Left lobe of liver (tissue), 2 donors: ENCODE results near the gene HIPK2. TPM values are rescaled to one million over a fixed set of nuclear protein-coding genes. Genes with fewer than 3 reads are reported as not detected.

ENCODE experiments used
- ATAC-seq: fragments of 200-7000 bp; cut with Tn5 transposase; one replicate; pipeline ENCODE4 v1.9.1; 2020; ENCODE audit warnings: mild to moderate bottlenecking, moderate library complexity
- DNase-seq: peaks from one replicate; pipeline ENCODE4 v3.0.0-alpha.2; 2020; ENCODE audit warnings: low spot score
- total RNA-seq: library from RNA; stranded (reverse); gene quantifications from one replicate; pipeline ENCODE4 v1.2.1, GENCODE V29; 2021
- donor health status: DM: no; HTN: no; CAD: no; lungs with moderate emphysema.
- donor health status: DM: no; HTN: yes; CAD: no.

HIPK2 gene
- total RNA-seq, 1 donor from 2014 or later: 63.7 TPM

DNA sequence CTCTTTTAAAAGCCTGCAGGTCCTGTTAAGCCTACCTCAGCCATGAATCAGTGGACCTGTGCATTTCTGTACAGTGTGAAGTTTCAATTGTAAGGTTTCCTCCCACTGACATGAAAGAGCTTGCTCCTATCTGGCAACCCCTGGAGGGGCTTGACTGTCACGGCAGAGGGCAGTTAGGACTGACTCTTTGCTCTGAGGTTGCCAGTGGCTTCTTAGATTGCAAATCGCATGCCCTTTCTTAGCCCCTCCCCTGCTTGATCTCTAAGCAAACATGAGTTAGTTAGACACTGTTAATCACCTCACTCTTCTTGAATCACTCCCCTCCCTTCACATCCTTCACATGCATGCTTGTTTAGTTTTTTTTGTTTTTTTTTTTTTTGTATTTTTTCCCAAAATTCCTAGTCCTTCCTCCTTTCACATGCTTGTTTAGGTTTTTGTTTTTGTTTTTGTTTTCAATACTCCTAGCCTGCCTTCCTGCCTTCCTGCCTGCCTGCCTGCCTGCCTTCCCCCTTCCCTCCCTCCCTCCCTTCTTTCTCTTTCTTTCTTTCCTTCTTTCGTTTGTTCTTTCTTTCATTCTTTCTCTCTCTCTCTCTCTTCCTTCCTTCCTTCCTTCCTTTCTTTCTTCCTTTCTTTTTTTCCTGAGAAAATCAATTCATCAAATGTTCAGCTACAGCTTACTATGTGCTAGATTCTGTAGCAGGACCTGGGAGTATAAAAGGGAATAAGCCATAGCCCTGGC is 6.0 kb upstream of the HIPK2 start:
- no peak for DNase-seq
- no peak for ATAC-seq

GRCh38 chr7:139782932-139783331 is 5.1 kb upstream of the HIPK2 start:
- ATAC-seq (peak; percentile 64), DNase-seq (no peak)

DNA sequence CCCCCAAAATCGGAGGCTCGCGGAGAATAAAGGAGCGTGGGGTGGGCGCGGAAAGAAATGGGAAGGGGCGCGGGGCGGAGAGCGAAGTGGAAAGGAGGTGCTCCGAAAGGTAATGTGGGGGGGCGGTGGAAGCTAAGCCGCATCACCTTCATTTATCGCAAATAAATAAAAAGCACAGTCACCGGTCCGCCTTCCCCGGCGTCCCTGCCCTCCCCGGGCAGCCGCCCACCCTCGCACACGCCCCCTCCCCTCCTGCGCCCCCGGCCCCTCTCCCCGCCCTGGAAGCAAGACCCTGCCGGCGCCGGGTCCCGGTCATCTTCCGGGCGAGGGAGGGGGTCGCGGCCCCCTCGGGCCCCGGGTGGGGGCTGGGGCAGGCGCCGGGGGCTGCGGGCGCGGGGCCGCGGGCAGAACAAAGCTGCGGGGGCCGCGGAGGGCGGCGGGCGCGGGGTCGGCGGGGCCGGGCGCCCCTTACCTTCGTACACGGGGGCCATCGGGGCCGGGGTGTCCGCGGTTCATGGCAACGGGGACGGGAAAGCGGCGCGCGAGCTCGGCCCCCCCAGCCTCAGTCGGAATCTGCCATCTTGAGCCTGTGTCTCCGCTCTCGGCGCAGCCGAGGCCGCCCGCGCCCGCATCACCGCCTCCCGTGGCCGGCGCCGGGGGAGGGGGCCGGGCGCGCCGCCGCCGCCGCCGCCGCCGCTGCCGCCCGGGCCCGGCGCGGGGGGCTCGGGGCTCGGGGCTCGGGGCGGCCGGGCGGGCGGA is 486 bp downstream of the HIPK2 start:
- DNase-seq: no peak
- ATAC-seq: peak; percentile 21

GRCh38 chr7:139776486-139777132 is 1.2 kb downstream of the HIPK2 start:
- DNase-seq (peak; percentile 73), ATAC-seq (peak; percentile 44)

DNA sequence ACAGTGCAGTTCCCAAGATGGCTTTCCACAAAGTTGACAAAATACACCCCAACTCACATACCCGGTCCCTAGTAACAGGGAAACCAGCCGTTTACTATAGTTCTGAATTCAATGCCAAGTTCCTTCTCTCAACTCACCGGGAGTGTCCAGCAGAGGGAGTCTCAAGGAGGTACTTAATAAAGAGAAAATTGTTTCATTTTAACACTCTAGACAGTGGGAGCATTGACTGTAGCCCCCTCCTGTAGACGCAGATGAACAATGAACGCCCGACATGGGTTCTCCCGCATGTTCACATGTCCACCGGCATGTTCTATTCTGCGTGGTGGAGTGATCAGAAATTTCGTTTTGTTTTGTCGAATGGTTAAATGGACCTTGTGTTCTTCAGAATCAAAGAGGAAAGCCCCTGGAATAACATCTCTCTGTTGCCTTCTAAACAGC is 1.9 kb downstream of the HIPK2 start:
- ATAC-seq: peak; percentile 49
- no peak for DNase-seq

GRCh38 chr7:139774376-139774775 is 3.4 kb downstream of the HIPK2 start:
- DNase-seq (no peak), ATAC-seq (no peak)

- ATAC-seq: no peak
- no peak for DNase-seq
Measured at GRCh38 chr7:139773371-139773770, 4.4 kb downstream of the HIPK2 start.

DNA sequence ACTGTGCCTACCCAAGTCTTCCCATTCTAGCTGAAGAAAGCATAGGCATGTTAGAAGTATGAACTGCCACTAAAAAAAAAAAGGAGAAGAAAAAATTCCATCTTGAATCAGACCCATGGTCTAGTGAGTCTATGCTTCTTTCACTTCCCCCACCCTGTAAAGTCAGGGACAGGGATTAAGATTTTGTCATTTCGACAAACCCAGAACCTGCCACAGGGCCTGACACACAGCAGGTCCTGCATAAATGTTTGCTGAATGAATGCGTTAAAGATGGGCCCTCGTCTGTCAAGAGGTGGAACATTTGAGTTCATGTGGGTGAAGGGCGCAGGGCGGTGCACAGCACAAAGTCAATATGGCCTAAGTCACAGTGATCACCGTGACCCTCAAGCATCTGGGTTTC is 4.9 kb downstream of the HIPK2 start:
- DNase-seq (no peak), ATAC-seq (no peak)

- ATAC-seq (peak; percentile 63), DNase-seq (peak; percentile 78)
Measured at GRCh38 chr7:139772115-139772514, 5.7 kb downstream of the HIPK2 start.

GRCh38 chr7:139771001-139771956 is 6.5 kb downstream of the HIPK2 start:
- ATAC-seq: no peak

GRCh38 chr7:139769761-139770160 is 8.0 kb downstream of the HIPK2 start:
- ATAC-seq (no peak), DNase-seq (no peak)

More at GRCh38 chr7:139771001-139771956, 6.5 kb downstream of the HIPK2 start:
- DNase-seq: no peak

- ATAC-seq (no peak), DNase-seq (no peak)
Measured at GRCh38 chr7:139769066-139769465, 8.7 kb downstream of the HIPK2 start.

GRCh38 chr7:139768249-139768824 is 9.5 kb downstream of the HIPK2 start:
- no peak for ATAC-seq

GRCh38 chr7:139767561-139767982 is 10.2 kb downstream of the HIPK2 start:
- no peak for DNase-seq
- peak; percentile 7 for ATAC-seq

More at GRCh38 chr7:139768249-139768824, 9.5 kb downstream of the HIPK2 start:
- no peak for DNase-seq

GRCh38 chr7:139765143-139765542 is 12.7 kb downstream of the HIPK2 start:
- no peak for ATAC-seq
- DNase-seq: no peak

DNA sequence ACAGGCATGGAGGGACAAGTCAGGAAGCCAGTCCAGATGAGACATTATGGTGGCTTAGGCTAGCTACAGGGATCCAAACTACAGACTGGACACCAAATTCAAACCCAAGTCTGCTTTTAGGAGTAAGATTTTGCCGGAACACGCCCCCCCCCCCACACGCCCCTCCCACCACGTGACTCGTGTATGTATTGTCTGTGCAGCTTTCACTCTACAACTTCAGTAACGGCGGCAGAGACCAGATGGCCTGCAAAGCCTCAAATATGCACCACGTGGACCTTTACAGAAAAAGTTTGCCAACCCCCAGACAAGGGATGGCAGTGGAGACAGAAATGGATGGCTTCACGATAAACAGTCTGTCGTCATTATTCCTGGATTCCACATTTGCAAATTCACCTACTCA is 14.5 kb downstream of the HIPK2 start:
- ATAC-seq (no peak), DNase-seq (no peak)

DNA sequence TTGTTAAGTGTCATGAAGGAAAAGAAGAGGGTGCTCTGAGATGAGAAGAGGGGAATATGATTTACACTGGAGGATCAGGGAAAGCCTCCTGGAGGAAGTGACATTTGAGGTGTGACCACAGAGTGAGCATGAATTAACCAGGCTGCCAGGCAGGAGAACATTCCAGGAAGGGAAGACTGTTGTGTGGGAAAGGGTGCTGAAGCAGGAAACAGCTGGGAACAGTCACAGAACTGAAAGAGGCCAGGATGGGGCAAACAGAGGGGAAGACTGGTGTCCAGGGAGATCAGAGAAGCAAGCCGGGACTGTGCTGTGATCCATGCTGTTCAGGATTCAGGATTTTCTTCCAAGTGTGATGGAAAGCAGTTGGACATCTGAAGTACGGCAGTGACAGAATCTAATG is 14.9 kb downstream of the HIPK2 start:
- ATAC-seq: peak; percentile 16
- no peak for DNase-seq

DNA sequence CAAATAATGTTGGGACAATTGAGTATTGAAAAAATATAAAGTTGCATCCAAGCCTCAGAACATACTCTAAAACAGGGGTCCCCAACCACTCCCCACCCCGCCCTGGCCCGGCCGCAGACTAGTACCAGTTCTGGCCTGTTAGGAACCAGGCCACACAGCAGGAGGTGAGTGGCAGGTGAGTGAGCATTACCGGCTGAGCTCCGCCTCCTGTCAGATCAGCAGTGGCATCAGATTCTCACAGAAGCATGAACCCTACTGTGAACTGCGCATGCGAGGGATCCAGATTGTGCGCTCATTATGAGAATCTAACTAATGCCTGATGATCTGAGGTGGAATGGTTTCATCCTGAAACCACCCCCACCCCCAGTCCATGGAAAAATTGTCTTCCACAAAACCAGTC is 19.4 kb downstream of the HIPK2 start:
- DNase-seq (peak; percentile 86), ATAC-seq (peak; percentile 65)

- DNase-seq (no peak), ATAC-seq (peak; percentile 57)
Measured at GRCh38 chr7:139757968-139758367, 19.8 kb downstream of the HIPK2 start.

- ATAC-seq (peak; percentile 81), DNase-seq (peak; percentile 82)
Measured at GRCh38 chr7:139753693-139754111, 24.1 kb downstream of the HIPK2 start.
